ENCODE measurements around the gene AFDN. TPM values are rescaled to one million over a fixed set of nuclear protein-coding genes. Genes with fewer than 3 reads are reported as not detected.

AFDN gene
- total RNA-seq, 2 donors from 2014 or later = 214 to 239 TPM

- H3K9ac ChIP-seq (ENCODE audit: extremely low read depth, low read length, poor library complexity, severe bottlenecking) = no peak overlapping the region
- no peaks in the 10 kb centered on the region for H3K27me3 ChIP-seq (ENCODE audit: control insufficient read depth, insufficient read depth, low read length, poor library complexity, severe bottlenecking)
- Mint-ChIP-seq H3K27me3 (ENCODE audit: insufficient read depth) (no peaks in the 10 kb centered on the region), H3K4me3 (no peak overlapping the region), H3K27ac (no peak overlapping the region), H3K36me3 (ENCODE audit: low read depth) (peaks cover 54% of the 10 kb centered on the region), H3K4me1 (no peaks in the 10 kb centered on the region), H3K9me3 (no peaks in the 10 kb centered on the region)
- no peak for DNase-seq
- H3K4me3 ChIP-seq (ENCODE audit: low read length) = no peak overlapping the region
- H3K4me1 ChIP-seq (ENCODE audit: control insufficient read depth, insufficient read depth, low read length) = no peaks in the 10 kb centered on the region
- H3K36me3 ChIP-seq (ENCODE audit: control insufficient read depth, insufficient read depth, low read length) = peaks cover 84% of the 10 kb centered on the region
- H3K9me3 ChIP-seq (ENCODE audit: control insufficient read depth, low read length) = no peaks in the 10 kb centered on the region
- no peak for TF ChIP-seq CTCF (conservative IDR thresholded peaks at IDR 0.05)
- no peak overlapping the region for H3K27ac ChIP-seq (ENCODE audit: low read depth, low read length)
- WGBS, 2 experiments (ENCODE audit: insufficient coverage in 1 of 2, insufficient read length in 1 of 2) = 95 to 97% methylated on average over 3 of the region's 3 CpGs
Measured at GRCh38 chr6:167954151-167954550, 127.4 kb downstream of the AFDN start.

DNA sequence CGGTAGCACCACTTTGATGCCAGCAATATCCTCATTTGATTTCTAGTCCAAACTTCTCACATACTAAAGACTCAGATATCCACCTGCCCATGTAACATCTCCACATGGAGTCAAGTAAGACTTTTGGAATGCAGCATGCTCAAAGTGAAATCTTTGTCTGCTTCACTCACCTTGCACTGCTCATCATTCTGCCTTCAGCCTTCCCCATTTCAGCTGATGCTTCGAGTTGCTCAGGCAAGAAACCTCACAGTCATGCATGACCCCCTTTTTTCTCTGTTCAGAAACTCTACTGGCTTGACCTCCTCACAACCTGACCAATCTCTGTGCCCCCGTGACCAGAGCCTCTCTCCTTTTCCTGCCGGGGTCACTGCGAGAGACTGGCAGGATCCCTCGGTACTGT lies 129.8 kb downstream of the AFDN start:
- H3K9me3 Mint-ChIP-seq = no peaks in the 10 kb centered on the region

GRCh38 chr6:167956983-167957492 lies 130.3 kb downstream of the AFDN start:
- Histone ChIP-seq H3K9ac (ENCODE audit: extremely low read depth, low read length, poor library complexity, severe bottlenecking) (no peak overlapping the region), H3K4me3 (ENCODE audit: low read length) (no peak overlapping the region), H3K27me3 (ENCODE audit: control insufficient read depth, insufficient read depth, low read length, poor library complexity, severe bottlenecking) (no peaks in the 10 kb centered on the region), H3K9me3 (ENCODE audit: control insufficient read depth, low read length) (no peaks in the 10 kb centered on the region), H3K27ac (ENCODE audit: low read depth, low read length) (no peak overlapping the region), H3K36me3 (ENCODE audit: control insufficient read depth, insufficient read depth, low read length) (peaks cover 70% of the 10 kb centered on the region), H3K4me1 (ENCODE audit: control insufficient read depth, insufficient read depth, low read length) (peaks cover 4% of the 10 kb centered on the region)
- WGBS, 2 experiments (ENCODE audit: insufficient coverage in 1 of 2, insufficient read length in 1 of 2) = 89 to 94% methylated on average over 7 to 8 of the region's 8 CpGs
- H3K36me3 Mint-ChIP-seq (ENCODE audit: low read depth) = peaks cover 34% of the 10 kb centered on the region
- no peak for TF ChIP-seq CTCF (conservative IDR thresholded peaks at IDR 0.05)
- no peak overlapping the region for H3K4me3 Mint-ChIP-seq
- no peaks in the 10 kb centered on the region for H3K27me3 Mint-ChIP-seq (ENCODE audit: insufficient read depth)
- peak overlapping the region; percentile 60 for H3K27ac Mint-ChIP-seq
- DNase-seq = no peak
- H3K9me3 Mint-ChIP-seq = no peaks in the 10 kb centered on the region
- H3K4me1 Mint-ChIP-seq = peaks cover 8% of the 10 kb centered on the region

More for the DNA sequence above, 129.8 kb downstream of the AFDN start:
- Mint-ChIP-seq H3K4me3 (no peak overlapping the region), H3K27ac (no peak overlapping the region), H3K27me3 (ENCODE audit: insufficient read depth) (no peaks in the 10 kb centered on the region), H3K36me3 (ENCODE audit: low read depth) (peaks cover 37% of the 10 kb centered on the region), H3K4me1 (peaks cover 6% of the 10 kb centered on the region)
- Histone ChIP-seq H3K9me3 (ENCODE audit: control insufficient read depth, low read length) (no peaks in the 10 kb centered on the region), H3K36me3 (ENCODE audit: control insufficient read depth, insufficient read depth, low read length) (peaks cover 70% of the 10 kb centered on the region), H3K9ac (ENCODE audit: extremely low read depth, low read length, poor library complexity, severe bottlenecking) (no peak overlapping the region), H3K4me3 (ENCODE audit: low read length) (no peak overlapping the region), H3K4me1 (ENCODE audit: control insufficient read depth, insufficient read depth, low read length) (peaks cover 4% of the 10 kb centered on the region), H3K27ac (ENCODE audit: low read depth, low read length) (no peak overlapping the region), H3K27me3 (ENCODE audit: control insufficient read depth, insufficient read depth, low read length, poor library complexity, severe bottlenecking) (no peaks in the 10 kb centered on the region)
- no peak for DNase-seq
- WGBS, 2 experiments (ENCODE audit: insufficient coverage in 1 of 2, insufficient read length in 1 of 2) = 96 to 97% methylated on average over 6 of the region's 6 CpGs
- TF ChIP-seq CTCF (conservative IDR thresholded peaks at IDR 0.05) = no peak

Measured in endodermal cell (in vitro differentiated cells).